Mucosa of descending colon (tissue), 3 donors: ENCODE data around the gene ZNF346. TPM values are rescaled to one million over a fixed set of nuclear protein-coding genes. Genes with fewer than 3 reads are reported as not detected.
A peak's percentile ranks its signal among the peaks of the same experiment; 100 is the strongest.

ENCODE experiments used
- ATAC-seq: fragments of 200-7000 bp; cut with Tn5 transposase; one replicate; pipeline ENCODE4 v1.9.1; 2020; ENCODE audit warnings: mild to moderate bottlenecking, moderate library complexity
- DNase-seq, 3 donors: peaks; one replicate each; pipeline ENCODE4 v3.0.0-alpha.2; 2020
- H3K36me3 ChIP-seq: fragments of 200-600 bp; one replicate; pipeline ENCODE4 v1.8.0; 2021; ENCODE audit warnings: low read depth, mild to moderate bottlenecking
- H3K4me1 ChIP-seq: fragments of 200-600 bp; one replicate; pipeline ENCODE4 v1.8.0; 2021; ENCODE audit warnings: low read depth, mild to moderate bottlenecking
- H3K4me3 ChIP-seq: fragments of 200-600 bp; one replicate; pipeline ENCODE4 v1.8.0; 2021; ENCODE audit warnings: mild to moderate bottlenecking
- H3K9me3 ChIP-seq: fragments of 200-600 bp; one replicate; pipeline ENCODE4 v1.8.0; 2021; ENCODE audit warnings: mild to moderate bottlenecking
- intact Hi-C, 2 donors: fragments of 100-400 bp; cut with DNase I in 1 of 2; cut with micrococcal nuclease in 1 of 2; formaldehyde crosslinking; loops; one replicate each; pipeline versions ENCODE4 v1.11.0 to v1.11.1; 2022; cut with DNase I, micrococcal nuclease
- total RNA-seq, 3 donors: library from RNA; stranded (reverse); fragmentation: NEBNext Ultra II Directional in 2 of 3; extraction: Animal tissue kit (Norgen Biotek cat#: 25700) in 2 of 3; gene quantifications; one replicate each; pipeline versions ENCODE4 v1.2.1 to v1.2.4, GENCODE V29; 2021 to 2023
- TF ChIP-seq, protein P1 (sequence below): fragments of 200-600 bp; IDR thresholded peaks from one replicate; pipeline ENCODE4 v1.8.0; 2022; ENCODE audit warnings: antibody characterized with exemption, mild to moderate bottlenecking
- donor health status: DM: no; HTN: no; CAD: no; lungs with moderate emphysema.
- donor health status: DM: no; HTN: no; CAD: no.
- donor health status: DM: no; HTN: yes; CAD: no.

ZNF346 gene
- total RNA-seq, 3 donors from 2014 or later = 15.7 to 17.9 (median 16.7) TPM

DNA sequence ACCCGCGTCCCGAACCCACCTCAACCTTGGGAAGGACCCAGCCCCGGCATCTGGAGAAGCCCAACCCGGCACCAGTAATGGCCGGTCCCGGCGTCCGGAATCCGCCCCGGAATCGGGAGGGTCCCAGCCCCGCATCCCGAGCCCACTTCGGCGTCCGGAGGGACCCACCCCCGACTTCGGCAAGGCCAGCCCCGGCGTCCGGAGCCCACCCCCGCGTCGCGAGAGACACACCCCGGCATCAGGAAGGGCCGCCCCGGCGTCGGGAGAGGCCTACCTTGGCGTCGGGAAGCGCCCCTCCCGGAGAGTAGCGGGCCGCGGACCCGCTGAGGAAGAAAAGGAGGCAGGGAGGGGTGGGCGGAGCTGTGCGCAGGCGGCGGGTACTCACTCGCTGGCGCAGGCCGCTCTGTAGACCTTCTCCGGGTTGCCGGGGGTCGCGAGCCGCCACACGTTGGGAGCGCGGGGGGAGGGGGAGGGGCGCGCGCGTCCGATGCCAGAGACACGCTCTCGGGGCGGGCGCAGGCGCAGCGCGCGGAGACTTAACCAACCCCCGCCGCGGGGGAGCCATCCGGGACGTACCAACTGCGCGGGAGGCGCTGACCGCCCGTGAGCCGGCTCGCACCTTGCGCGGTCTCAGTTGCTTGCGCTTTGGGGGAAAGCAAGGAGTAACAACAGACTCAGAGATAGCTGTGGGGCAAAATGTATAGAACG is 16.1 kb upstream of the ZNF346 start, which contains the start of gene UIMC1:
Gene UIMC1, minus strand, starts transcription at position 515 of the 708 bp plus-strand sequence. CDS start 24,164 bp downstream, outside the sequence.
- TF ChIP-seq, protein P1, sequence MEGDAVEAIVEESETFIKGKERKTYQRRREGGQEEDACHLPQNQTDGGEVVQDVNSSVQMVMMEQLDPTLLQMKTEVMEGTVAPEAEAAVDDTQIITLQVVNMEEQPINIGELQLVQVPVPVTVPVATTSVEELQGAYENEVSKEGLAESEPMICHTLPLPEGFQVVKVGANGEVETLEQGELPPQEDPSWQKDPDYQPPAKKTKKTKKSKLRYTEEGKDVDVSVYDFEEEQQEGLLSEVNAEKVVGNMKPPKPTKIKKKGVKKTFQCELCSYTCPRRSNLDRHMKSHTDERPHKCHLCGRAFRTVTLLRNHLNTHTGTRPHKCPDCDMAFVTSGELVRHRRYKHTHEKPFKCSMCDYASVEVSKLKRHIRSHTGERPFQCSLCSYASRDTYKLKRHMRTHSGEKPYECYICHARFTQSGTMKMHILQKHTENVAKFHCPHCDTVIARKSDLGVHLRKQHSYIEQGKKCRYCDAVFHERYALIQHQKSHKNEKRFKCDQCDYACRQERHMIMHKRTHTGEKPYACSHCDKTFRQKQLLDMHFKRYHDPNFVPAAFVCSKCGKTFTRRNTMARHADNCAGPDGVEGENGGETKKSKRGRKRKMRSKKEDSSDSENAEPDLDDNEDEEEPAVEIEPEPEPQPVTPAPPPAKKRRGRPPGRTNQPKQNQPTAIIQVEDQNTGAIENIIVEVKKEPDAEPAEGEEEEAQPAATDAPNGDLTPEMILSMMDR = no peak
- Histone ChIP-seq H3K4me3 (peak within 1 kb of the TSS; percentile 85), H3K9me3 (no peaks in the 10 kb centered on the region), H3K4me1 (peaks cover 11% of the 10 kb centered on the region), H3K36me3 (no peaks in the 10 kb centered on the region)
- intact Hi-C loops = no loop called here
- peak; percentile 94 to 96 (median 94) for DNase-seq
- peak; percentile 97 for ATAC-seq

DNA sequence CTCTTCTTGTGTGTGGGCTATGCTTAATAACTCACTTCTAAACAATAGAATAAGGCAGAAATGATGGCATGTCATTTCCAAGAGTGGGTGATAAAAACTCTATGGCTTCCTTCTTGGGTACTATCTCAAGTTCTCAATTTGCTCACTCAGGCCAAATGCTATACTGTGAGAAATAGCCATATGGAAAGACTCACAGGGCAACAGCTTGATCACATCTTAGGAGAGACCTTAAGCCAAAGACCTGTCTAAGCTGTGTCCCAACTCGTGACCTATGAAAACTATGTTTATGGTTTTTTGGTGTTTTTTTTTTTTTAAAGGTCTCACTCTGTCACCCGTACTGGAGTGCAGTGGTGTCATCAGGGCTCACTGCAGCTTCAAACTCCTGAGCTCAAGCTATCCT is 13.8 kb upstream of the ZNF346 start:
- intact Hi-C loops = no loop called here
- Histone ChIP-seq H3K36me3 (no peaks in the 10 kb centered on the region), H3K4me3 (no peak overlapping the region), H3K4me1 (peaks cover 11% of the 10 kb centered on the region), H3K9me3 (no peaks in the 10 kb centered on the region)
- DNase-seq (no peak), ATAC-seq (no peak)
- TF ChIP-seq, protein P1 = no peak

DNA sequence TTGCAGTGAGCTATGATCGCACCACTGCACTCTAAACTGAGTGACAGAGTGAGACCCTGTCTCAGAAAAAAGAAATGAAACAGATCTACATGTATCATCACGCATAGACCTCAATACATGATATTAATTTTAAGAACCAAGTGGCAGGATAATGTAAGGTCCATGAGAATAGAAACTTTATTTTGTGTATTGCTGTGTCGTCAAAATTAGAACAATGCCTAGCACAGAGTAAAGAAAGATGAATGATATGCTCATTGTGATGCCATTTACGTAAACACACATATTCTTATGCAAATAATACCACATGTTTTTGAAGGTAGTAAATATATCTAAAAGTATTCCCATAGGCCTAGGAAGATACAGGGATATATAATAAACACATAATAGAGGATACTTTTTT is 12.3 kb upstream of the ZNF346 start:
- Histone ChIP-seq H3K9me3 (no peaks in the 10 kb centered on the region), H3K4me3 (no peak overlapping the region), H3K4me1 (peaks cover 3% of the 10 kb centered on the region), H3K36me3 (no peaks in the 10 kb centered on the region)
- TF ChIP-seq, protein P1 = no peak
- intact Hi-C loops = no loop called here
- DNase-seq (no peak), ATAC-seq (no peak)

DNA sequence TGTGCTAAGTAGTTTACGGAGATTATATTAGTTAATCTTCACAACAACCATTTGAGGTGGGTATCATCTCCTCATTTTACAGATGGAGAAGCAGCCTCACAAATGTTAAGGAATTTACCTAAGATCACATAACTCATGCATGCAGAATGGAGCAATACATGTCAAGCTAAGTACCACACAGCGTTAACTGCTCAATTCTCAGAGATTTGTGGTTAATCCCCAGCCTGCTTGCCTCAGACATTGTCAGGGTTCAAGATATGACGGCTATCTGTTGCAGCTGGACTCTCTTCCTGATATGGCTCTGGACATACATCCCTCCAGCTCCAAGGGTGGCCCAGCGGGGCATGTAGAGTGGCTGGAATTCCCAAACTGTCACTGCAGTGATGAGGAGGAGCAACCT is 7.3 kb upstream of the ZNF346 start:
- Histone ChIP-seq H3K36me3 (no peaks in the 10 kb centered on the region), H3K4me1 (no peaks in the 10 kb centered on the region), H3K4me3 (no peak overlapping the region), H3K9me3 (no peaks in the 10 kb centered on the region)
- intact Hi-C loops = no loop called here
- DNase-seq (no peak), ATAC-seq (no peak)
- TF ChIP-seq, protein P1 = no peak

DNA sequence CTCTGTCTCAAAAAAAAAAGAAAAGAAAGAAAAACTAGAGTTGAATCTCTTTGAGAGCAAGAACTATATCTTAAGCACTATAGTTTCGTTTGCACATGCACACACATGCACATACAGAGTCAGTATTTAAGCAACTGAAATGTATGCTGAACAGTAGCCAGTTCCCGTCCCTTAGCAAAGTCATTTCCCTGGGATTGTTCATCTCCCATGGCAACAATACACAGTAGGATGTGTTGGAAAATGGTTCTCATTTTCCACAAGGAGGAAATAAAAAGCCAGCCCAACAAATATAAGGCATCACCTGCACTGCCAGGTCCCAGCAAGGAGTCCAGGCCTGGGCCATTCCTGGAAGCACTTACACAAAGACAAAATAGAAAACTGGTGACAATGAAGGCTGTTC is 4.2 kb upstream of the ZNF346 start:
- no peak for ATAC-seq
- TF ChIP-seq, protein P1 = no peak
- DNase-seq = no peak
- intact Hi-C loops = no loop called here
- H3K36me3 ChIP-seq = no peaks in the 10 kb centered on the region
- no peak overlapping the region for H3K4me3 ChIP-seq
- H3K9me3 ChIP-seq = no peaks in the 10 kb centered on the region
- peaks cover 3% of the 10 kb centered on the region for H3K4me1 ChIP-seq
